OCI-LY7 (cell line): ENCODE measurements around the gene DGKH. TPM values are rescaled to one million over a fixed set of nuclear protein-coding genes. Genes with fewer than 3 reads are reported as not detected.

Experiments used
- BruUV-seq: library from RNA; stranded (reverse); fragments of 400-500 nt; replicated peaks from 2 replicates; lab custom pipeline; 2021; lab: Mats Ljungman, UMichigan
- CTCF ChIA-PET: fragments of 300-600 bp; sonication (Branson Sonifier 250); formaldehyde crosslinking; loops from one replicate; lab custom pipeline; 2022; ENCODE audit warnings: antibody characterized with exemption; ENCODE audit not compliant: unreplicated experiment; lab: Charles Lee
- POLR2A ChIA-PET: fragments of 300-600 bp; sonication (Branson Sonifier 250); formaldehyde crosslinking; loops from one replicate; lab custom pipeline; 2022; ENCODE audit warnings: antibody characterized with exemption; lab: Charles Lee
- DNase-seq: peaks from one replicate; pipeline ENCODE4 v3.0.0-alpha.2; 2015; ENCODE audit warnings: low spot score
- H2AFZ ChIP-seq: fragments of 200-600 bp; sonication (generic), shearing (Covaris generic); 2 replicates; pipeline ENCODE4 v1.6.1; 2014; ENCODE audit warnings: mild to moderate bottlenecking, antibody characterized with exemption, low read length, moderate library complexity
- H3K27ac ChIP-seq: fragments of 200-600 bp; sonication (generic); 2 replicates; pipeline ENCODE4 v1.5.1; 2014; ENCODE audit warnings: mixed run types, low read depth, mild to moderate bottlenecking, moderate library complexity, low read length, inconsistent platforms; ENCODE audit not compliant: poor library complexity, severe bottlenecking
- H3K36me3 ChIP-seq: fragments of 200-600 bp; sonication (generic); 2 replicates; pipeline ENCODE4 v1.6.1; 2014; ENCODE audit warnings: mild to moderate bottlenecking, antibody characterized with exemption, low read length, moderate library complexity, mixed read lengths; ENCODE audit not compliant: insufficient read depth
- H3K4me1 ChIP-seq: fragments of 200-600 bp; sonication (generic); 2 replicates; pipeline ENCODE4 v1.5.1; 2014; ENCODE audit warnings: mild to moderate bottlenecking, low read length; ENCODE audit not compliant: insufficient read depth, poor library complexity, severe bottlenecking
- H3K4me2 ChIP-seq: fragments of 200-600 bp; sonication (generic); 2 replicates; pipeline ENCODE4 v1.6.1; 2014; ENCODE audit warnings: mild to moderate bottlenecking, low read length
- H3K4me3 ChIP-seq: fragments of 200-600 bp; sonication (generic); 2 replicates; pipeline ENCODE4 v1.5.1; 2014; ENCODE audit warnings: mild to moderate bottlenecking, low read depth, low read length; ENCODE audit not compliant: poor library complexity, severe bottlenecking
- H3K79me2 ChIP-seq: fragments of 200-600 bp; sonication (generic); 2 replicates; pipeline ENCODE4 v1.6.1; 2016; ENCODE audit warnings: low read depth, mild to moderate bottlenecking, low read length, moderate library complexity, mixed read lengths; ENCODE audit not compliant: insufficient read depth
- H3K9me2 ChIP-seq: fragments of 200-600 bp; sonication (generic); 2 replicates; pipeline ENCODE4 v1.6.1; 2016; ENCODE audit warnings: mild to moderate bottlenecking, low read length, mixed read lengths; ENCODE audit not compliant: insufficient read depth
- H3K9me3 ChIP-seq: fragments of 200-600 bp; sonication (generic); 2 replicates; pipeline ENCODE4 v1.6.1; 2014; ENCODE audit warnings: mild to moderate bottlenecking, mixed run types, low read length, mixed read lengths
- H4K20me1 ChIP-seq: fragments of 200-600 bp; sonication (generic); 2 replicates; pipeline ENCODE4 v1.6.1; 2014; ENCODE audit warnings: mild to moderate bottlenecking, antibody characterized with exemption, low read length, moderate library complexity, mixed read lengths; ENCODE audit not compliant: insufficient read depth
- EZH2phosphoT487 ChIP-seq: fragments of 200-600 bp; sonication (generic); IDR thresholded peaks from 2 replicates; pipeline ENCODE4 v1.6.1; 2018; ENCODE audit warnings: low read depth, borderline replicate concordance, mild to moderate bottlenecking, mixed run types, antibody characterized with exemption, low read length, moderate library complexity, mixed read lengths
- intact Hi-C: fragments of 100-400 bp; cut with micrococcal nuclease; formaldehyde crosslinking; loops from one replicate; pipeline ENCODE4 v1.10.0; 2022; ENCODE audit not compliant: unreplicated experiment
- total RNA-seq, 2 experiments: library from RNA; depleted of rRNA in 1 of 2; stranded (reverse); fragments of >200 nt in 1 of 2; shearing (Covaris generic) in 1 of 2; gene quantifications; 2 replicates each; pipeline ENCODE4 v1.2.3, GENCODE V29; 2014 to 2022
- TF ChIP-seq, protein P1 (sequence below): fragments of 200-600 bp; sonication (generic); conservative IDR thresholded peaks from 2 replicates; pipeline ENCODE4 v1.5.1; 2014; ENCODE audit warnings: mild to moderate bottlenecking, antibody characterized with exemption, low read length, moderate library complexity, mixed read lengths

Gene DGKH
- total RNA-seq, 2 experiments from 2014 or later: 6.2 to 16.1 TPM

DNA sequence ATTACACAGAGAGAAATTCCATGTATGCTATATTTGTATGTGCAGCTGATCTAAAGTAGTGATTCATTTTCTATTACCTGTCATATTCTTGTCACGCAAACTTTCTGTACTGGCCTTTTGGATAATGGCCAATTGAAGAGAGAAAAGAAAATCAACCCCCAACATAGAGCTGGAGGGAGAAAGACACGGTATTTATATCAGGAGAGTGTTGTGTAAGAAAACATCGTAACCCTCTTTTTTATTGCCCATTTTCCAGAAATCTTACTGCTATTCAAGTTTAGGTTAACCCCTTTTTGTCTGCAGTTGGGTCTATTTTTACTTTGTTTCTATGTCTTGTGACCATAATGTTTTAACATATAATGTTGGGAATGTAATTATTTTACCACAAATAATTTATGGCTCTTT lies 27.9 kb downstream of the DGKH start:
- DNase-seq: no peak
- CTCF ChIA-PET: interaction anchor here (1.1 kb wide), 1 partner anchor 14 kb away, joined by 3 read pairs; no protein-coding TSS in a partner anchor
- POLR2A ChIA-PET: interaction anchor here (1.1 to 1.2 kb wide), 2 partner anchors 11 to 292 kb away, joined by 3 read pairs; no protein-coding TSS in a partner anchor

DNA sequence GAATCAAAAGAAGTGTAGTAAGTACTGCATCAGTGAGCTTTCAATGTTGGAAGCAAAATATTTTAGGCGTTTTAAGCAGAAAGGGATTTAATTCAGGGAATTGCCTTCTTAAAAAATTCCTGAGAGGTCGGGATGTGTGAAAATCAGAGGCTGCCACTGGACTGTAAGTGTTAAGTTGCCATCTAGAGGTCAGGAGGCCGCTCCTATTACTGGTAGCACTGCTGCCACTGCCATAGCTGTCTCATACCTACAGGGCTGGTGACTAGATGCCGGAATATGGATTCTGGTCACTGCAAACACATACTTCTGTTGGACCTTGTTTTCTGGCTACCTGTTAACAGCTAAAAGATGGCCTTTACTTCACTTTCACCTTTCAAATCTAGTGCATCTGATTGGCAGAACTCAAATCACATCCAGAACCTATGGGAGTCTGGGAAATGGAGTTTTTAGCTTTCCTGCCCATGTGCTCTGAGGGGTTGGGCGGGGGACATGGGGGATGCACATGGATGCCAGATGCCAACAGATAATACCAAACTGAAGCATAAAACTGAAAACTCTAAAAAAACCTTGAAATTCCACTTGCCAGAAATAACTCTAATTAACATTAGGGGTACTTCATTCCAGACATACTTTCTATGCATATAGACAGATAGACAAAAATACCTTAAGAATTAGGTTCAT lies 29.8 kb downstream of the DGKH start:
- ChIA-PET CTCF (no interaction called here), POLR2A (interaction anchor here (0.6 kb wide), 1 partner anchor 170 kb away, joined by 3 read pairs; no protein-coding TSS in a partner anchor)
- Histone ChIP-seq H2AFZ (no peak overlapping the region), H3K9me2 (no peaks in the 10 kb centered on the region), H3K4me1 (no peaks in the 10 kb centered on the region), H3K4me3 (no peak overlapping the region), H3K9me3 (no peaks in the 10 kb centered on the region), H4K20me1 (no peaks in the 10 kb centered on the region), H3K4me2 (no peak overlapping the region), H3K36me3 (no peaks in the 10 kb centered on the region), H3K27ac (no peak overlapping the region), H3K79me2 (no peaks in the 10 kb centered on the region)
- no TSS peak for BruUV-seq
- TF ChIP-seq EZH2phosphoT487: no peak
- TF ChIP-seq, protein P1, sequence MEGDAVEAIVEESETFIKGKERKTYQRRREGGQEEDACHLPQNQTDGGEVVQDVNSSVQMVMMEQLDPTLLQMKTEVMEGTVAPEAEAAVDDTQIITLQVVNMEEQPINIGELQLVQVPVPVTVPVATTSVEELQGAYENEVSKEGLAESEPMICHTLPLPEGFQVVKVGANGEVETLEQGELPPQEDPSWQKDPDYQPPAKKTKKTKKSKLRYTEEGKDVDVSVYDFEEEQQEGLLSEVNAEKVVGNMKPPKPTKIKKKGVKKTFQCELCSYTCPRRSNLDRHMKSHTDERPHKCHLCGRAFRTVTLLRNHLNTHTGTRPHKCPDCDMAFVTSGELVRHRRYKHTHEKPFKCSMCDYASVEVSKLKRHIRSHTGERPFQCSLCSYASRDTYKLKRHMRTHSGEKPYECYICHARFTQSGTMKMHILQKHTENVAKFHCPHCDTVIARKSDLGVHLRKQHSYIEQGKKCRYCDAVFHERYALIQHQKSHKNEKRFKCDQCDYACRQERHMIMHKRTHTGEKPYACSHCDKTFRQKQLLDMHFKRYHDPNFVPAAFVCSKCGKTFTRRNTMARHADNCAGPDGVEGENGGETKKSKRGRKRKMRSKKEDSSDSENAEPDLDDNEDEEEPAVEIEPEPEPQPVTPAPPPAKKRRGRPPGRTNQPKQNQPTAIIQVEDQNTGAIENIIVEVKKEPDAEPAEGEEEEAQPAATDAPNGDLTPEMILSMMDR: peak; percentile 37; the same call in 1 of the 2 replicates
- intact Hi-C loops: no loop called here
- peak; percentile 4 for DNase-seq

More for the DNA sequence above, 27.9 kb downstream of the DGKH start:
- Histone ChIP-seq H3K9me3 (no peaks in the 10 kb centered on the region), H2AFZ (no peak overlapping the region), H3K4me3 (no peak overlapping the region), H3K4me2 (no peak overlapping the region), H4K20me1 (no peaks in the 10 kb centered on the region), H3K27ac (no peak overlapping the region), H3K36me3 (no peaks in the 10 kb centered on the region), H3K79me2 (no peaks in the 10 kb centered on the region), H3K9me2 (no peaks in the 10 kb centered on the region), H3K4me1 (no peaks in the 10 kb centered on the region)
- intact Hi-C loops: no loop called here
- BruUV-seq: no TSS peak
- TF ChIP-seq EZH2phosphoT487: no peak
- TF ChIP-seq, protein P1: no peak
